Renal pelvis (tissue), 3 donors: ENCODE results near the gene CUL2. TPM values are rescaled to one million over a fixed set of nuclear protein-coding genes. Genes with fewer than 3 reads are reported as not detected.

Source experiments
- polyA plus RNA-seq, 3 donors: library from polyadenylated mRNA; unstranded; fragments of 120-200 nt; gene quantifications; one replicate each; pipeline ENCODE4 v1.2.1, GENCODE V29; 2013; ENCODE audit not compliant: insufficient read length in 3 of 3

The CUL2 gene
- polyA plus RNA-seq, 3 donors, result 34.1 to 38.0 (median 37.9) TPM

Other genes starting within 250 kb of the CUL2 start
- gene CREM, start 36.5 kb upstream of the CUL2 start, polyA plus RNA-seq, result 10 to 100 TPM; 43.7 to 50.6 (median 44.6) TPM
- 100 to 1,000 TPM in 2 of 3 donors, 10 to 100 TPM in 1; 98.3 to 102 (median 101) TPM for gene CCNY, start 246.2 kb upstream of the CUL2 start, polyA plus RNA-seq